ENCODE data around the gene MED27. TPM values are rescaled to one million over a fixed set of nuclear protein-coding genes. Genes with fewer than 3 reads are reported as not detected.

The MED27 gene
- polyA plus RNA-seq, 4 donors, result 10.8 to 17.8 (median 11.0) TPM

DNA sequence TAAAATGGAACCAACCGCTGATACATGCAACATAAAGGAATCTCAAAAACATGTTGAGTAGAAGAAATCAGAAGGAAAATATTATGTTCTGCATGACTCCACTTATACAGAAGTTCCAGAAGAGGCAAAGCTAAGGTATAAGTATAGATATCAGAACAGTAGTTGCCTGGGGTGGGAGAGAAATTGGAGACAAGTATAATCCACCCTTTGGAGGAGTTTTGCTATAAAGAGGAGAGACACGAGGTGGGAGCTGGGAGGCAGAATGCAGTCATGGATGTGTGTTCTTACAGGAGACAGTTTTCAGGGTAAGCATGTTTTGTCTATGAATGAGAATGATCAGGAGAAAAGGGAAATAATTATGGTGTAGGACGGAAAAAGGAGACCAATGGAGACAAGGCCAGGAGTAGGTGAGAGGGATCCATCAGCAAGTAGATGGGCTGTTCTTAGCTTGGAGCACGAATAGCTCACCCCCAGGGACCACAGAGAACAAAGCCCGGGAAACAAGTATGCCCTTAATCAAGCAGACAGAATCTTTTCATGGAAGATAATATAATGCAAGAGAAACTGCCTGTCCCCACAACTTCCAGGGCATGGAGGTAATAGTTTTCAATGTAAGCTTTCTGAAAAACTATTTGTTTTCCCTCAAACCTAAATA is 72.2 kb downstream of the MED27 start:
- WGBS, 3 donors, result 86 to 93% (median 88%) methylated on average over 5 of the region's 5 CpGs
- no peak for DNase-seq
- no peaks in the 10 kb centered on the region for H3K27me3 ChIP-seq (ENCODE audit: control insufficient read depth in 3 of 3, insufficient read depth in 3 of 3, low read length in 3 of 3)
- no peaks in the 10 kb centered on the region for H3K4me1 ChIP-seq (ENCODE audit: control insufficient read depth in 3 of 3, insufficient read depth in 2 of 3, low read depth in 1 of 3, low read length in 2 of 3)
- no peaks in the 10 kb centered on the region for H3K9me3 ChIP-seq (ENCODE audit: control insufficient read depth in 2 of 2, insufficient read depth in 1 of 2, low read depth in 1 of 2, low read length in 1 of 2)
- no peak for FAIRE-seq
- no peak overlapping the region for H3K4me3 ChIP-seq (ENCODE audit: low read depth in 1 of 3, low read length in 3 of 3)
- H3K27ac ChIP-seq (ENCODE audit: low read depth in 1 of 3, low read length in 2 of 3), result no peak overlapping the region
- H3K36me3 ChIP-seq (ENCODE audit: control insufficient read depth in 3 of 3, insufficient read depth in 2 of 3, low read depth in 1 of 3, low read length in 3 of 3), result peaks cover 0 to 2% (median 0%) of the 10 kb centered on the region in 3 donors

DNA sequence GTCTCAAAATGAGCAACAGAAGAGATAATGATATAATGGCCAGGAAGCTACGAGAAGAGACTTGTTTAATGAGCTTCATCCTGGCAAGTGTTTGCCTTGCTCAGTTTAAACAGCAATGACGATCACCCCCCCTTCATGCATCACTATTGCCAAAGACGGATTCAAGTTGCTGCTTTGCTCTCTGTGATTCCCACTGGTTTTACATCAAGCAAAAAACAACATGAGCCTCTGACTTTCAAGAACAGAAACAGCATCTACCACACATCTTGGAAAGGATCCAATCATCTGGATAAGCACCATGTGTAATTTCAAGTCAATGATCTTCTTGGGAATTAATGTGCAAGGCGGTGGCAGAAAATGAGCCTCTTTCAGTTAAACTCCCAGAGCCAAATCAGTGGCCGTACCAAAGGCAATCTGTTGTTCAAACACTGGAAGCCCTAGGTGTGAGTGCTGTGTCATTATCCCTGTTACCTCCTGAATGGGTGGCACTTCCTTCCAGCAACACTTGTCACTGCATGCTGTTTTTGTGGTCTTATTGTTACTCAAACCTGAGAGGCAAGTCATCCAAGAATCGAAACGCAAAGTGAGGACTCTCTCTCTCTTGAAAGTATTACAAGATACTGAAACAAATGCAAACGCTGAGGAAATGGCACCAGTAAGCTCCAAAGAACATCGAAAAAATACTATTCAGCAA is 72.8 kb downstream of the MED27 start:
- Histone ChIP-seq H3K36me3 (ENCODE audit: control insufficient read depth in 3 of 3, insufficient read depth in 2 of 3, low read depth in 1 of 3, low read length in 3 of 3) (peaks cover 0 to 2% (median 0%) of the 10 kb centered on the region in 3 donors), H3K4me3 (ENCODE audit: low read depth in 1 of 3, low read length in 3 of 3) (no peak overlapping the region), H3K27me3 (ENCODE audit: control insufficient read depth in 3 of 3, insufficient read depth in 3 of 3, low read length in 3 of 3) (no peaks in the 10 kb centered on the region), H3K4me1 (ENCODE audit: control insufficient read depth in 3 of 3, insufficient read depth in 2 of 3, low read depth in 1 of 3, low read length in 2 of 3) (no peaks in the 10 kb centered on the region), H3K27ac (ENCODE audit: low read depth in 1 of 3, low read length in 2 of 3) (no peak overlapping the region), H3K9me3 (ENCODE audit: control insufficient read depth in 2 of 2, insufficient read depth in 1 of 2, low read depth in 1 of 2, low read length in 1 of 2) (no peaks in the 10 kb centered on the region)
- FAIRE-seq, result no peak
- 68 to 85% (median 74%) methylated on average over 9 of the region's 9 CpGs for WGBS, 3 donors
- DNase-seq, result no peak

DNA sequence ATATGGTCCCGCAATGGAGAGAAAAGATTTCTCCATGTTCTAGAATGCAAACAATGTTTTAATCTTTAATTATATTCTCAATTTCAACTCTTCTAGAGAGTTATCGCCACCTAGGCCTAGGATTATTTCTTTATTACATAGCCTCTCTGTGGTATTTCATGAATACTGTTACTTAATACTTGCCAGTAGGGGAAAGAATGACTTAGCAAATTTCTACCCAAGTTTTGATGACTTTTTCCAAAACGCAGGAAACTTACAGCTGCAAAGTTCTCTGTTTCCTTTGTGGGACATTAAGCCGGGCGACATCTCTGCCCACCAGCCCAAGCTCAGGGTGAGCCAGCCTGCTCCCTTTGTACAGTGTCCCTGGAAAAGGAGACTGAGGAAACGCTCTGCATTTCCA is 73.8 kb downstream of the MED27 start:
- Histone ChIP-seq H3K27me3 (ENCODE audit: control insufficient read depth in 3 of 3, insufficient read depth in 3 of 3, low read length in 3 of 3) (no peaks in the 10 kb centered on the region), H3K27ac (ENCODE audit: low read depth in 1 of 3, low read length in 2 of 3) (no peak overlapping the region), H3K4me3 (ENCODE audit: low read depth in 1 of 3, low read length in 3 of 3) (no peak overlapping the region), H3K4me1 (ENCODE audit: control insufficient read depth in 3 of 3, insufficient read depth in 2 of 3, low read depth in 1 of 3, low read length in 2 of 3) (no peaks in the 10 kb centered on the region), H3K9me3 (ENCODE audit: control insufficient read depth in 2 of 2, insufficient read depth in 1 of 2, low read depth in 1 of 2, low read length in 1 of 2) (no peaks in the 10 kb centered on the region), H3K36me3 (ENCODE audit: control insufficient read depth in 3 of 3, insufficient read depth in 2 of 3, low read depth in 1 of 3, low read length in 3 of 3) (peaks cover 0 to 2% (median 0%) of the 10 kb centered on the region in 3 donors)
- DNase-seq, result no peak
- WGBS, 3 donors, result 81 to 96% (median 90%) methylated on average over 6 of the region's 6 CpGs
- no peak for FAIRE-seq

DNA sequence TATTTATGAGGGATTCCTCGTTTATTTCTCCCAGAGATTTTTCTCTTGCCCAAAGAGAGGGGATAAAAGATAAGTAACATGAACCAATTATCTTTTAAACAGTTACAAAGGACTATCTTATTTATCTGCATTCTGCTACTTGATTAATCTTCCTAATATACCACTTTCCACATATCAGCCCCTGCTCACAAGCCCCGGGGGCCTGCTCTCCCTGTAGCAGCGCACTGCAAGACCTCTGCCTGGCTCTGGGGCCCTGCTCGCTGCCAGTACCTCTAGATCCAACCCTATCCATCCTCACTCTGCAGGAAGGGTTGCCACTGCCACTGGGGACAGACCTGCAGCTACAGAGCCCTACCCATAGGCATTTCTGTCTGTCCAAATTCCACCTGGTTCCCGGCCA is 75.3 kb downstream of the MED27 start:
- Histone ChIP-seq H3K9me3 (ENCODE audit: control insufficient read depth in 2 of 2, insufficient read depth in 1 of 2, low read depth in 1 of 2, low read length in 1 of 2) (no peaks in the 10 kb centered on the region), H3K27me3 (ENCODE audit: control insufficient read depth in 3 of 3, insufficient read depth in 3 of 3, low read length in 3 of 3) (no peaks in the 10 kb centered on the region), H3K4me1 (ENCODE audit: control insufficient read depth in 3 of 3, insufficient read depth in 2 of 3, low read depth in 1 of 3, low read length in 2 of 3) (no peaks in the 10 kb centered on the region), H3K36me3 (ENCODE audit: control insufficient read depth in 3 of 3, insufficient read depth in 2 of 3, low read depth in 1 of 3, low read length in 3 of 3) (peaks cover 0 to 3% (median 0%) of the 10 kb centered on the region in 3 donors), H3K4me3 (ENCODE audit: low read depth in 1 of 3, low read length in 3 of 3) (no peak overlapping the region), H3K27ac (ENCODE audit: low read depth in 1 of 3, low read length in 2 of 3) (no peak overlapping the region)
- FAIRE-seq, result no peak
- DNase-seq, result no peak
- WGBS, 3 donors, result 89 to 91% (median 90%) methylated on average over 5 of the region's 5 CpGs

- no peak for DNase-seq
- FAIRE-seq, result no peak
- H3K36me3 ChIP-seq (ENCODE audit: control insufficient read depth in 3 of 3, insufficient read depth in 2 of 3, low read depth in 1 of 3, low read length in 3 of 3), result peaks cover 0 to 2% (median 0%) of the 10 kb centered on the region in 3 donors
- WGBS, 3 donors, result 86 to 94% (median 91%) methylated on average over 9 of the region's 9 CpGs
- no peaks in the 10 kb centered on the region for H3K4me1 ChIP-seq (ENCODE audit: control insufficient read depth in 3 of 3, insufficient read depth in 2 of 3, low read depth in 1 of 3, low read length in 2 of 3)
- no peak overlapping the region for H3K27ac ChIP-seq (ENCODE audit: low read depth in 1 of 3, low read length in 2 of 3)
- H3K27me3 ChIP-seq (ENCODE audit: control insufficient read depth in 3 of 3, insufficient read depth in 3 of 3, low read length in 3 of 3), result no peaks in the 10 kb centered on the region
- H3K9me3 ChIP-seq (ENCODE audit: control insufficient read depth in 2 of 2, insufficient read depth in 1 of 2, low read depth in 1 of 2, low read length in 1 of 2), result no peaks in the 10 kb centered on the region
- H3K4me3 ChIP-seq (ENCODE audit: low read depth in 1 of 3, low read length in 3 of 3), result no peak overlapping the region
Observed at GRCh38 chr9:132003896-132004295, 75.8 kb downstream of the MED27 start.

GRCh38 chr9:132003319-132003704 is 76.4 kb downstream of the MED27 start:
- FAIRE-seq (no peak), DNase-seq (no peak)
- Histone ChIP-seq H3K9me3 (ENCODE audit: control insufficient read depth in 2 of 2, insufficient read depth in 1 of 2, low read depth in 1 of 2, low read length in 1 of 2) (no peaks in the 10 kb centered on the region), H3K4me1 (ENCODE audit: control insufficient read depth in 3 of 3, insufficient read depth in 2 of 3, low read depth in 1 of 3, low read length in 2 of 3) (no peaks in the 10 kb centered on the region), H3K27ac (ENCODE audit: low read depth in 1 of 3, low read length in 2 of 3) (no peak overlapping the region), H3K4me3 (ENCODE audit: low read depth in 1 of 3, low read length in 3 of 3) (no peak overlapping the region), H3K36me3 (ENCODE audit: control insufficient read depth in 3 of 3, insufficient read depth in 2 of 3, low read depth in 1 of 3, low read length in 3 of 3) (peaks cover 0 to 2% (median 0%) of the 10 kb centered on the region in 3 donors), H3K27me3 (ENCODE audit: control insufficient read depth in 3 of 3, insufficient read depth in 3 of 3, low read length in 3 of 3) (no peaks in the 10 kb centered on the region)
- WGBS, 3 donors, result 83 to 95% (median 92%) methylated on average over 5 of the region's 5 CpGs

GRCh38 chr9:132002643-132003318 is 76.9 kb downstream of the MED27 start:
- no peak for DNase-seq
- Histone ChIP-seq H3K9me3 (ENCODE audit: control insufficient read depth in 2 of 2, insufficient read depth in 1 of 2, low read depth in 1 of 2, low read length in 1 of 2) (no peaks in the 10 kb centered on the region), H3K27ac (ENCODE audit: low read depth in 1 of 3, low read length in 2 of 3) (no peak overlapping the region), H3K27me3 (ENCODE audit: control insufficient read depth in 3 of 3, insufficient read depth in 3 of 3, low read length in 3 of 3) (no peaks in the 10 kb centered on the region), H3K36me3 (ENCODE audit: control insufficient read depth in 3 of 3, insufficient read depth in 2 of 3, low read depth in 1 of 3, low read length in 3 of 3) (peaks cover 0 to 2% (median 0%) of the 10 kb centered on the region in 3 donors), H3K4me3 (ENCODE audit: low read depth in 1 of 3, low read length in 3 of 3) (no peak overlapping the region), H3K4me1 (ENCODE audit: control insufficient read depth in 3 of 3, insufficient read depth in 2 of 3, low read depth in 1 of 3, low read length in 2 of 3) (no peaks in the 10 kb centered on the region)
- WGBS, 3 donors, result 78 to 83% (median 83%) methylated on average over 7 of the region's 7 CpGs
- no peak for FAIRE-seq

DNA sequence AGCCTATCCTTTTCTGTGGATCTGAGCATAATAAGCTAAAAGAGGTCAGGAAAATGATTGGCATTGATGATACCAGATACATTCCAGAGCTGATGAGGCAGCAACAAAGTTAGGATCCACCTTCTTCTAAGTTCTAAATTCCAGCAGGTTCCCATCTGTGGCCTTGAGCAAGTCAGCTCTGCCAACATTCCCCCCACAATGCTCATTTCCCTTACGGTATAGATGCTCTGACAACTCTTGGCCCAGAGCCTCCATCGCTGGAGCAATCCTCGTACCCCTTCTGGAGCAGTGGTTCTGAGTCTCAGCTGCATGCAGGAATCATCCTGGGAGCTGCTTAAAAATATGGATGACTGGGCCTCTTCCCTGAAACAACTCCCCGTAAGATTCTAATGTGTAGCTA is 78.1 kb downstream of the MED27 start:
- H3K27me3 ChIP-seq (ENCODE audit: control insufficient read depth in 3 of 3, insufficient read depth in 3 of 3, low read length in 3 of 3), result no peaks in the 10 kb centered on the region

More for the DNA sequence above, 78.1 kb downstream of the MED27 start:
- Histone ChIP-seq H3K36me3 (ENCODE audit: control insufficient read depth in 3 of 3, insufficient read depth in 2 of 3, low read depth in 1 of 3, low read length in 3 of 3) (peaks cover 0 to 2% (median 0%) of the 10 kb centered on the region in 3 donors), H3K27ac (ENCODE audit: low read depth in 1 of 3, low read length in 2 of 3) (no peak overlapping the region), H3K4me3 (ENCODE audit: low read depth in 1 of 3, low read length in 3 of 3) (no peak overlapping the region), H3K4me1 (ENCODE audit: control insufficient read depth in 3 of 3, insufficient read depth in 2 of 3, low read depth in 1 of 3, low read length in 2 of 3) (no peaks in the 10 kb centered on the region), H3K9me3 (ENCODE audit: control insufficient read depth in 2 of 2, insufficient read depth in 1 of 2, low read depth in 1 of 2, low read length in 1 of 2) (no peaks in the 10 kb centered on the region)
- DNase-seq (no peak), FAIRE-seq (no peak)
- 88 to 99% (median 97%) methylated on average over 4 of the region's 4 CpGs for WGBS, 3 donors

Measured in small intestine (tissue), 7 donors.